Activated T-cell treated with anti-CD3 and anti-CD28 coated beads for 4 hours (primary cell): ENCODE results near the gene XKR8.

Source experiments
- DNase-seq: peaks from one replicate; pipeline ENCODE4 v3.0.0-alpha.2; 2020

Gene XKR8

GRCh38 chr1:27959792-27960603 is at the start of gene XKR8:
Gene XKR8 (plus strand): TSS chr1:27959973. CDS start chr1:27960070, 97 bp downstream.
- DNase-seq: peak; percentile 72

GRCh38 chr1:27912429-27912828 is 47.3 kb upstream of the XKR8 start:
- DNase-seq: no peak

- no peak for DNase-seq
Observed at GRCh38 chr1:27915082-27915575, 44.6 kb upstream of the XKR8 start.

- no peak for DNase-seq
Observed at GRCh38 chr1:27922272-27922671, 37.5 kb upstream of the XKR8 start.

GRCh38 chr1:27928216-27928954 is 31.4 kb upstream of the XKR8 start:
- no peak for DNase-seq

- DNase-seq: no peak
Observed at GRCh38 chr1:27931184-27931583, 28.6 kb upstream of the XKR8 start.

- no peak for DNase-seq
Observed at GRCh38 chr1:27931759-27932158, 28.0 kb upstream of the XKR8 start.

- DNase-seq: no peak
Observed at GRCh38 chr1:27934818-27935549, 24.8 kb upstream of the XKR8 start, which contains the start of gene SMPDL3B. Gene SMPDL3B (plus strand): TSS chr1:27935000. CDS start chr1:27935184, 184 bp downstream.

- no peak for DNase-seq
Observed at GRCh38 chr1:27935721-27936120, 24.1 kb upstream of the XKR8 start.

GRCh38 chr1:27936370-27936769 is 23.4 kb upstream of the XKR8 start:
- DNase-seq: no peak

GRCh38 chr1:27937524-27937836 is 22.3 kb upstream of the XKR8 start:
- no peak for DNase-seq

- no peak for DNase-seq
Observed at GRCh38 chr1:27938488-27938887, 21.3 kb upstream of the XKR8 start.

GRCh38 chr1:27940297-27940696 is 19.5 kb upstream of the XKR8 start:
- DNase-seq: peak; percentile 75

GRCh38 chr1:27940870-27941560 is 18.8 kb upstream of the XKR8 start:
- no peak for DNase-seq

- DNase-seq: no peak
Observed at GRCh38 chr1:27941671-27942540, 17.9 kb upstream of the XKR8 start.

GRCh38 chr1:27945020-27945419 is 14.8 kb upstream of the XKR8 start:
- no peak for DNase-seq

GRCh38 chr1:27949027-27949426 is 10.7 kb upstream of the XKR8 start:
- no peak for DNase-seq

- DNase-seq: no peak
Observed at GRCh38 chr1:27951396-27951795, 8.4 kb upstream of the XKR8 start.

- DNase-seq: no peak
Observed at GRCh38 chr1:27952147-27952546, 7.6 kb upstream of the XKR8 start.

GRCh38 chr1:27954186-27954585 is 5.6 kb upstream of the XKR8 start:
- no peak for DNase-seq

GRCh38 chr1:27955076-27955475 is 4.7 kb upstream of the XKR8 start:
- DNase-seq: no peak

- no peak for DNase-seq
Observed at GRCh38 chr1:27956761-27957160, 3.0 kb upstream of the XKR8 start.
